ENCODE data around the gene GNG12.
A peak's percentile ranks its signal among the peaks of the same experiment; 100 is the strongest.

GNG12 gene

DNA sequence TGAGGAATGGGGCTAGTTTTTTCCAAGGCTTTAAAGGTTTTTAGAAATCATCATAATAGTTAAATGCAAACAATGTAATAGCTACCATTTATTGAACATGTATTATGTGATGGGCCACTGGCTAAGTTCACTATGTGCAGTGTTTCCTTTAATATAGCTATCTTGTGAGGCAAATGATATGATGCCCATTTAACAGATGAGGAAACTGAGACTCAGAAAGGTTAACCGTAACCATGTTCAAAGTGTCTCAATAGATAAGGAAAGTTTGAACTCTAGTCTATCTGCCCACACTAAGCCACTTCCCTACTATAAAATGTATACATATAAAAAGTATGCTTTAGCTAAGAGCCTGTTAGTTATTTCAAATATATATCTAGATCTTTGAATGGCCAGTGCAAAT, 64.8 kb downstream of the GNG12 start:
- in situ Hi-C loops (cut with MboI; ENCODE audit: low sequenced_read_pairs, unreplicated experiment): loop anchor here (10.0 kb wide), 1 partner anchor 214 kb away; no protein-coding TSS in a partner anchor
- DNase-seq (ENCODE audit: low spot score): no peak
- TF ChIP-seq, protein P1, sequence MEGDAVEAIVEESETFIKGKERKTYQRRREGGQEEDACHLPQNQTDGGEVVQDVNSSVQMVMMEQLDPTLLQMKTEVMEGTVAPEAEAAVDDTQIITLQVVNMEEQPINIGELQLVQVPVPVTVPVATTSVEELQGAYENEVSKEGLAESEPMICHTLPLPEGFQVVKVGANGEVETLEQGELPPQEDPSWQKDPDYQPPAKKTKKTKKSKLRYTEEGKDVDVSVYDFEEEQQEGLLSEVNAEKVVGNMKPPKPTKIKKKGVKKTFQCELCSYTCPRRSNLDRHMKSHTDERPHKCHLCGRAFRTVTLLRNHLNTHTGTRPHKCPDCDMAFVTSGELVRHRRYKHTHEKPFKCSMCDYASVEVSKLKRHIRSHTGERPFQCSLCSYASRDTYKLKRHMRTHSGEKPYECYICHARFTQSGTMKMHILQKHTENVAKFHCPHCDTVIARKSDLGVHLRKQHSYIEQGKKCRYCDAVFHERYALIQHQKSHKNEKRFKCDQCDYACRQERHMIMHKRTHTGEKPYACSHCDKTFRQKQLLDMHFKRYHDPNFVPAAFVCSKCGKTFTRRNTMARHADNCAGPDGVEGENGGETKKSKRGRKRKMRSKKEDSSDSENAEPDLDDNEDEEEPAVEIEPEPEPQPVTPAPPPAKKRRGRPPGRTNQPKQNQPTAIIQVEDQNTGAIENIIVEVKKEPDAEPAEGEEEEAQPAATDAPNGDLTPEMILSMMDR (IDR thresholded peaks at IDR 0.05; ENCODE audit: borderline replicate concordance, control extremely low read depth, extremely low read depth, insufficient read depth, missing control alignments): no peak

DNA sequence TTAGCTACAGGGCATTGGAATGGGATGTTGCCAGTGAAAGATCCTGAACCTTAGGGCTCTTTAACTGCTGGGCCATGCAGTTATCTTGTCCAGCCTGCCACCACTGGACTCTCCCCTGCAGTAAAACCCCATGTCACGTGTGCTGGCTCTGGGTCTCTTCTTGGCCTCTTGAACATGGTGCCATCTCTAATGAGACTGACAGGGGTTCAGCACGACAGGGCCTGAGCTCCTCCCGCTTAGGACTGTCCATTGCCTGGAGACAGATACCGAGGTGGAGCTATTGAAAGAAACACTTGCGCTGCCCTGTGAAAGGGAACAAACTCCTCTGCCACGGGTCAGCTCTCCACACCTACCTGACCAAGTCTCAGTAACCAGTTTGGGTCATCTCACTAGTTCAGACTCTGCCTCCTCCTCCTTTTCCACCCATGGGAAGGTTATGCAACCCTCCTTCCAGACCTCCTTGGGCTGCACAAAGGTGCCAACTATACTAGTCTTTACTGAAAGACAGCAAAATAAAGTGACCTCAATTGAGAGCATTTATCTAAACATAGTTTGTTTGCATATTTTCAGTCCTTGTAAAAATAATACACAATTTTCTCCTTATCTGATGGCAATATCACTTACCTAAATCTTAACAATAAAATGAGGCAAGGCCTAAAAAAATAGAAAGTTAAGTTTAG, 66.0 kb downstream of the GNG12 start:
- in situ Hi-C loops (cut with MboI; ENCODE audit: low sequenced_read_pairs, unreplicated experiment): loop anchor here (10.0 kb wide), 1 partner anchor 212 kb away; no protein-coding TSS in a partner anchor
- TF ChIP-seq, protein P1 (IDR thresholded peaks at IDR 0.05; ENCODE audit: borderline replicate concordance, control extremely low read depth, extremely low read depth, insufficient read depth, missing control alignments): no peak

DNA sequence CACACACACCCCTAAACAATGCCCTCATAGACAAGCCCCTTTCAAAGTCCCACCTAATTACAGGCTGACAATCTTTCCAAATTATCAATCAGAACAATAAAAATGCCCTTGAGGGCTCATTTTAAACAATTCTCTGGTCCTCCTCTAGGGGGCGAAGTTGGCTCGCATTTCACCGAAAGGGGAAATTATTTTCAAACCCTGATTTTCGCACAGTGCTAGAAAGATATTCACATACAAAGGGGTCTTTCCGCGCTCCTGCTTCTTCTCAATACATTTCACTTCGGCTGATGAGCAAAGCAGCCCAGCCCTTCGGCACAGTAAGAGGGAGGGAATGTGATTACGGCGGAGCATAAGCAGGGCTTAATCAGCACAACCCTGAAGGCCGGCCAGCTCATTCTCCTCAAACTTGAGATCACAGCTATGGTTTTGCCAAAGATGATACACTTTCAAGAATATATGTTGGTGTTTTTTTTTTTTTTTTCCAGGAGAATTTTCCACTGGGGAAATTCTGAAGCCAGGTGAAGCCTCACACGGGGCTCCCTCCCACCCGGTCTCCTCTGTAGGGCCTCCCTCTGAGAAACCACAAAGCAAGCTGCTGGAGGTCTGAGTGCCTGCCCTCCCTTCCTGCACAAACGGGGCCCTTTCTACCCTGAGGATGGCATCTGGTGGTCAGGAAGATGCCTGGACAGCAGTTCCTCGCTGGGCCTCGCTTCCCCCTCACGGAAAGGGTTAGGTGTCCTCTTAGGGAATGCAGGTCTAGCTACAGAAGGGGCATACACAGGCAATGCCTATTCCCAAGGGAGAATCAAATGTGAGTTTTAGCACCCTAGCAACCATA, 66.9 kb downstream of the GNG12 start:
- peak; percentile 32 for DNase-seq (ENCODE audit: low spot score)
- TF ChIP-seq, protein P1 (IDR thresholded peaks at IDR 0.05; ENCODE audit: borderline replicate concordance, control extremely low read depth, extremely low read depth, insufficient read depth, missing control alignments): peak; percentile 52
- in situ Hi-C loops (cut with MboI; ENCODE audit: low sequenced_read_pairs, unreplicated experiment): loop anchor here (10.0 kb wide), 1 partner anchor 212 kb away; no protein-coding TSS in a partner anchor

More for the DNA sequence above, 66.0 kb downstream of the GNG12 start:
- no peak for DNase-seq (ENCODE audit: low spot score)

DNA sequence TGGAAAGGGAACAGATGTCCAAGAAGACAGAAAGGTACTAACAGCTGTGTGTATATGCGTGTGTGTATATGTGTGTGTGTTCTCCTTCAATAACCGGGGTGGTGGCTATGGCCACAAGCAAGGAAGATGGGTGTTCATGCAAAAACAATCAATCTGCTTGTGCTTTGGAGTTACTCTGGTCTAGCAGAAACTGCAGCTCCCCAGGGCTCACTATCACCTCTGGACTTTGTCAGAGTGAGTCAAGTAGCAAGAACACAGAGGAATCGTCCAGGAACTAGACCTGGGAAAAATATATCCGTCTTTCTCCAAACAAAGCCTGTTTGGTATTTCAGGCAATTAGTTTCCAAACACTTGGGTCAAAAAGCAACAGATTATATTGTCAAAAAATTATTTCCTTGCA, 68.6 kb downstream of the GNG12 start:
- no peak for DNase-seq (ENCODE audit: low spot score)
- TF ChIP-seq, protein P1 (IDR thresholded peaks at IDR 0.05; ENCODE audit: borderline replicate concordance, control extremely low read depth, extremely low read depth, insufficient read depth, missing control alignments): no peak
- in situ Hi-C loops (cut with MboI; ENCODE audit: low sequenced_read_pairs, unreplicated experiment): loop anchor here (10.0 kb wide), 1 partner anchor 210 kb away; no protein-coding TSS in a partner anchor

DNA sequence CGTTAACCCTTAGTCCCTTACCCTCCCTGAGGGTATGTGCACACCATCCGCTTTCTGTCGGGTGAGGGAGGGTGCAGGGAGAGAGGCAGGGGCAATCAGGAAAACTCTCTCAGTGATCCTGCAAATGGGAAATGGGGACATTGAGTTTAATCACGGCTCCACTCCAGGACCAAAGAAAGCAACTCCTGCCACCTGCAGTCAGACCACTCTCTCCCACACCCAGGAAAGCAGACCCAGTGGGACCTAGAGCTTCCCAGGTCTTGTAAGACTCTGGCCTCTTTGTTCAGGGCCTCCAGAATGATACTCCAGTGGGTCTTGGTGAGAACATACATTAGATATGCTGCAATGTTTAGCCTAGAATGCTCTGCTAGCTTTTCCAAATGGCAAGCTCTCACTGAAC, 71.5 kb downstream of the GNG12 start:
- in situ Hi-C loops (cut with MboI; ENCODE audit: low sequenced_read_pairs, unreplicated experiment): loop anchor here (10.0 kb wide), 1 partner anchor 207 kb away; no protein-coding TSS in a partner anchor
- DNase-seq (ENCODE audit: low spot score): no peak

DNA sequence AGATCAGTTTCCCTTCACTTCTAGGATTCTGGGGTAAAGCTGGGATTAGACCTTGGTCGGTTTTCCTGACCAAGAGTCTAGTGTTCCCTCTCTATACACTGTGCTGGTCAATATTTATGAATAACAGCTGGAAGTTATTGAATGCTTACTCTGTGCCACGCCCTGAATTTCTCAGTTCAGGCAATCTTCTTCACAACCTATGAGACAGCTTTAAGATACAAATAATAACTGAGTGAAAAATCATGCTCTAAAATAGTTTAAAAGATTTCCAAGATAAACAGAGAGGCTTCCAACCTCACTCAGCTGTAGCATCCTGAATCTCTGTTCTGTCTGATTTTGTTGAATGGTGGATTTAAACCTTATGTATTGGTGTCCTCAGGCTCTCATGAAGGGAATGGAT, 72.2 kb downstream of the GNG12 start:
- no peak for DNase-seq (ENCODE audit: low spot score)
- TF ChIP-seq, protein P1 (IDR thresholded peaks at IDR 0.05; ENCODE audit: borderline replicate concordance, control extremely low read depth, extremely low read depth, insufficient read depth, missing control alignments): no peak
- in situ Hi-C loops (cut with MboI; ENCODE audit: low sequenced_read_pairs, unreplicated experiment): loop anchor here (10.0 kb wide), 1 partner anchor 206 kb away; no protein-coding TSS in a partner anchor

More for the DNA sequence above, 71.5 kb downstream of the GNG12 start:
- TF ChIP-seq, protein P1 (IDR thresholded peaks at IDR 0.05; ENCODE audit: borderline replicate concordance, control extremely low read depth, extremely low read depth, insufficient read depth, missing control alignments): no peak
